Endothelial cell of umbilical vein (primary cell): ENCODE results near the gene GPR68. TPM values are rescaled to one million over a fixed set of nuclear protein-coding genes. Genes with fewer than 3 reads are reported as not detected.

Source experiments
- BruUV-seq: library from RNA; stranded (reverse); fragments of 400-500 nt; replicated peaks from 2 replicates; lab custom pipeline; 2021; lab: Mats Ljungman, UMichigan
- CTCF ChIA-PET: fragments of 300-600, 350-600 bp; sonication (Branson Sonifier 250); formaldehyde crosslinking; loops from one replicate; lab custom pipeline; 2021; ENCODE audit warnings: antibody characterized with exemption, inconsistent platforms; lab: Charles Lee
- POLR2A ChIA-PET: fragments of 300-600, 350-600 bp; sonication (Branson Sonifier 250); formaldehyde crosslinking; loops from one replicate; lab custom pipeline; 2021; ENCODE audit warnings: antibody characterized with exemption, inconsistent platforms; lab: Charles Lee
- DNase-seq: peaks from one replicate; pipeline ENCODE4 v3.0.0-alpha.2; 2011; ENCODE audit warnings: low read depth, low spot score
- FAIRE-seq: peaks from 2 replicates; lab custom pipeline; 2011; peaks lifted over from hg19 to GRCh38; lab: Jason Lieb, UNC
- H2AFZ ChIP-seq: 2 replicates; pipeline ENCODE4 v1.6.0; 2012; ENCODE audit warnings: low read depth, low read length, control low read depth, inconsistent platforms
- H3K27ac ChIP-seq: 2 replicates; pipeline ENCODE4 v1.5.1; 2011; ENCODE audit warnings: low read depth, mild to moderate bottlenecking, control low read depth, low read length, moderate library complexity; ENCODE audit not compliant: insufficient read depth
- H3K27me3 ChIP-seq, 2 experiments: 2 replicates each; pipeline versions ENCODE4 v1.6.0 to v1.6.1; 2011; ENCODE audit warnings: low read length in 2 of 2, mixed read lengths in 1 of 2; ENCODE audit not compliant: control insufficient read depth in 2 of 2, insufficient read depth in 2 of 2
- H3K36me3 ChIP-seq, 2 experiments: 2 replicates in 1 of 2; 3 replicates in 1 of 2; pipeline ENCODE4 v1.5.1; 2011; ENCODE audit warnings: low read length in 2 of 2, mild to moderate bottlenecking in 1 of 2, moderate library complexity in 1 of 2; ENCODE audit not compliant: control insufficient read depth in 2 of 2, insufficient read depth in 2 of 2; ENCODE audit errors: extremely low read depth in 1 of 2
- H3K4me1 ChIP-seq: 3 replicates; pipeline ENCODE4 v1.5.1; 2011; ENCODE audit warnings: mild to moderate bottlenecking, low read length; ENCODE audit not compliant: control insufficient read depth, insufficient read depth; ENCODE audit errors: extremely low read depth
- H3K4me2 ChIP-seq: 2 replicates; pipeline ENCODE4 v1.6.1; 2011; ENCODE audit warnings: low read length, control low read depth, mixed read lengths; ENCODE audit not compliant: insufficient read depth
- H3K4me3 ChIP-seq, 3 experiments: fragments of 200-600 bp in 1 of 3; sonication (generic), shearing (Covaris generic) in 1 of 3; replicated peaks in 1 of 3; 2 replicates each; pipeline ENCODE4 v1.5.1; 2011 to 2016; ENCODE audit warnings: control low read depth in 3 of 3, low read length in 3 of 3, mild to moderate bottlenecking in 2 of 3, inconsistent platforms in 1 of 3, low read depth in 1 of 3, moderate library complexity in 1 of 3; ENCODE audit not compliant: insufficient read depth in 1 of 3
- H3K79me2 ChIP-seq: 2 replicates; pipeline ENCODE4 v1.6.0; 2012; ENCODE audit warnings: low read length, inconsistent platforms; ENCODE audit not compliant: control insufficient read depth, insufficient read depth
- H3K9ac ChIP-seq: replicated peaks from 2 replicates; pipeline ENCODE3; 2011; ENCODE audit warnings: low read length, control low read depth; ENCODE audit not compliant: insufficient read depth; ENCODE audit errors: extremely low read depth
- H3K9me1 ChIP-seq: replicated peaks from 3 replicates; pipeline ENCODE4 v1.6.0; 2011; ENCODE audit warnings: mild to moderate bottlenecking, low read length; ENCODE audit not compliant: control insufficient read depth, insufficient read depth; ENCODE audit errors: extremely low read depth
- H3K9me3 ChIP-seq: replicated peaks from 2 replicates; pipeline ENCODE4 v1.5.1; 2012; ENCODE audit warnings: low read length, inconsistent platforms; ENCODE audit not compliant: control insufficient read depth, insufficient read depth
- H4K20me1 ChIP-seq: replicated peaks from 2 replicates; pipeline ENCODE3; 2011; ENCODE audit warnings: mild to moderate bottlenecking, low read length; ENCODE audit not compliant: control insufficient read depth, insufficient read depth; ENCODE audit errors: extremely low read depth
- EZH2 ChIP-seq: IDR thresholded peaks from 2 replicates; pipeline ENCODE4 v1.6.1; 2012; ENCODE audit warnings: borderline replicate concordance, low read depth, mild to moderate bottlenecking, moderate library complexity, low read length, inconsistent platforms; ENCODE audit not compliant: severe bottlenecking
- FOS ChIP-seq: IDR thresholded peaks from 2 replicates; pipeline ENCODE4 v1.6.1; 2011; ENCODE audit warnings: mild to moderate bottlenecking, low read length, moderate library complexity, borderline replicate concordance; ENCODE audit not compliant: insufficient read depth
- GATA2 ChIP-seq: IDR thresholded peaks from 2 replicates; pipeline ENCODE4 v1.7.0; 2011; ENCODE audit warnings: low read depth, mild to moderate bottlenecking, moderate library complexity, mixed read lengths, low read length; ENCODE audit not compliant: insufficient read length, insufficient read depth
- JUN ChIP-seq: IDR thresholded peaks from 2 replicates; pipeline ENCODE4 v1.6.1; 2011; ENCODE audit warnings: borderline replicate concordance, low read depth; ENCODE audit not compliant: insufficient read length, insufficient read depth
- MAX ChIP-seq: IDR thresholded peaks from 2 replicates; pipeline ENCODE4 v1.6.1; 2011; ENCODE audit not compliant: insufficient read depth, insufficient read length
- MYC ChIP-seq: IDR thresholded peaks from one replicate; pipeline ENCODE4 v1.6.1; 2011; ENCODE audit warnings: mild to moderate bottlenecking, low read depth, low read length
- POLR2A ChIP-seq: IDR thresholded peaks from 2 replicates; pipeline ENCODE4 v1.6.1; 2012; ENCODE audit warnings: low read depth, mild to moderate bottlenecking, control low read depth, low read length
- POLR2AphosphoS5 ChIP-seq: IDR thresholded peaks from 2 replicates; pipeline ENCODE4 v1.6.1; 2012; ENCODE audit warnings: low read depth, mild to moderate bottlenecking, control low read depth, low read length, moderate library complexity; ENCODE audit not compliant: insufficient read depth
- dilution Hi-C: fragments of 300-500 bp; cut with MboI; formaldehyde crosslinking; loops from one replicate; pipeline ENCODE4 v1.15.0; 2019; ENCODE audit warnings: low sequenced_read_pairs; ENCODE audit not compliant: extremely low pct_ligation_motif_present
- intact Hi-C: fragments of 100-400 bp; cut with micrococcal nuclease; formaldehyde crosslinking; loops from one replicate; pipeline ENCODE4 v1.10.0; 2022
- polyA plus RNA-seq, 4 experiments: library from polyadenylated mRNA; depleted of rRNA in 3 of 4; stranded (reverse) in 3 of 4; unstranded in 1 of 4; fragments of >200 nt; gene quantifications; 2 replicates each; pipeline versions ENCODE4 v1.2.1 to v1.2.3, GENCODE V29; 2011 to 2012; ENCODE audit warnings: missing spikeins in 1 of 4
- total RNA-seq: library from RNA; stranded (reverse); gene quantifications from 2 replicates; pipeline ENCODE4 v1.2.3, GENCODE V29; 2021
- TF ChIP-seq, protein P1 (sequence below), 2 donors: IDR thresholded peaks; 1 replicate in 1 of 2; 2 replicates in 1 of 2; pipeline ENCODE4 v1.5.1; 2011; ENCODE audit warnings: low read length in 2 of 2, mild to moderate bottlenecking in 2 of 2, moderate library complexity in 2 of 2, control low read depth in 1 of 2, inconsistent platforms in 1 of 2, low read depth in 1 of 2; ENCODE audit not compliant: insufficient read depth in 1 of 2; ENCODE audit errors: extremely low read depth in 1 of 2

The GPR68 gene
- total and polyA plus RNA-seq, 2 donors (not counting 3 experiments of a cell fraction or from before 2014, with no cell fraction given): 0.24 to 0.36 TPM

- dilution Hi-C loops: no loop called here
- no peak overlapping the region for H2AFZ ChIP-seq
- BruUV-seq: no TSS peak
- no peak overlapping the region for H3K4me2 ChIP-seq
- H3K4me3 ChIP-seq: no peak overlapping the region
- no peaks in the 10 kb centered on the region for H3K4me1 ChIP-seq
- H4K20me1 ChIP-seq: no peaks in the 10 kb centered on the region
- no peak overlapping the region for H3K9ac ChIP-seq
- TF ChIP-seq GATA2 (no peak), MYC (no peak), EZH2 (no peak), FOS (no peak)
- no peak overlapping the region for H3K27ac ChIP-seq
- H3K9me1 ChIP-seq: no peaks in the 10 kb centered on the region
- H3K36me3 ChIP-seq: no peaks in the 10 kb centered on the region
- intact Hi-C loops: no loop called here
- H3K79me2 ChIP-seq: no peaks in the 10 kb centered on the region
- H3K9me3 ChIP-seq: no peaks in the 10 kb centered on the region
- CTCF ChIA-PET: interaction anchor here (1.5 kb wide), 1 partner anchor 8 kb away, joined by 3 read pairs; no protein-coding TSS in a partner anchor
- FAIRE-seq (no peak), DNase-seq (no peak)
- H3K27me3 ChIP-seq: no peaks in the 10 kb centered on the region
- POLR2A ChIA-PET: no interaction called here
Observed at GRCh38 chr14:91235841-91236240, 8.7 kb downstream of the GPR68 start.

DNA sequence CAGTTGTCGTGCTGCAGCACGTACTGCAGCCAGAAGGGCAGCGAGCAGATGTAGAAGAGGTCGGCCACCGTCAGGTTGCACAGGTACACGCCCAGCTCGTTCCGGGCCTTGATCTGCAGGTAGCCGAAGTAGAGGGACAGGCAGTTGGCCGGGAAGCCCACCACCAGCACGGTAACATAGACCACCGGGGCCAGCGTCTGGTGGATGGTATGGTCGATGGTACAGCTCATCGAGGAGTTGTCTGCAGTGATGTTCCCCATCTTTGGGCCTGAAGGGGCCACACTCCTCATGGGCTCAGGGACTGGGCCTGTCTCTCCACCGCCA is 9.8 kb downstream of the GPR68 start:
- CTCF ChIA-PET: no interaction called here
- BruUV-seq: no TSS peak

More for the DNA sequence above, 9.8 kb downstream of the GPR68 start:
- TF ChIP-seq POLR2AphosphoS5: no peak
- no peak for TF ChIP-seq POLR2A
- TF ChIP-seq MAX: no peak
- TF ChIP-seq, protein P1, sequence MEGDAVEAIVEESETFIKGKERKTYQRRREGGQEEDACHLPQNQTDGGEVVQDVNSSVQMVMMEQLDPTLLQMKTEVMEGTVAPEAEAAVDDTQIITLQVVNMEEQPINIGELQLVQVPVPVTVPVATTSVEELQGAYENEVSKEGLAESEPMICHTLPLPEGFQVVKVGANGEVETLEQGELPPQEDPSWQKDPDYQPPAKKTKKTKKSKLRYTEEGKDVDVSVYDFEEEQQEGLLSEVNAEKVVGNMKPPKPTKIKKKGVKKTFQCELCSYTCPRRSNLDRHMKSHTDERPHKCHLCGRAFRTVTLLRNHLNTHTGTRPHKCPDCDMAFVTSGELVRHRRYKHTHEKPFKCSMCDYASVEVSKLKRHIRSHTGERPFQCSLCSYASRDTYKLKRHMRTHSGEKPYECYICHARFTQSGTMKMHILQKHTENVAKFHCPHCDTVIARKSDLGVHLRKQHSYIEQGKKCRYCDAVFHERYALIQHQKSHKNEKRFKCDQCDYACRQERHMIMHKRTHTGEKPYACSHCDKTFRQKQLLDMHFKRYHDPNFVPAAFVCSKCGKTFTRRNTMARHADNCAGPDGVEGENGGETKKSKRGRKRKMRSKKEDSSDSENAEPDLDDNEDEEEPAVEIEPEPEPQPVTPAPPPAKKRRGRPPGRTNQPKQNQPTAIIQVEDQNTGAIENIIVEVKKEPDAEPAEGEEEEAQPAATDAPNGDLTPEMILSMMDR (IDR thresholded peaks at IDR 0.05; ENCODE audit: extremely low read depth in 1 of 2, insufficient read depth in 1 of 2, low read depth in 1 of 2, low read length in 2 of 2): no peak
- TF ChIP-seq JUN: no peak
- TF ChIP-seq EZH2: no peak
- no peak for TF ChIP-seq FOS
- TF ChIP-seq GATA2: no peak
- TF ChIP-seq MYC: no peak
- H3K36me3 ChIP-seq: no peaks in the 10 kb centered on the region
- DNase-seq (no peak), FAIRE-seq (no peak)
- no peaks in the 10 kb centered on the region for H3K79me2 ChIP-seq
- H3K9ac ChIP-seq: no peak overlapping the region
- H3K9me3 ChIP-seq: no peaks in the 10 kb centered on the region
- no peaks in the 10 kb centered on the region for H4K20me1 ChIP-seq
- H2AFZ ChIP-seq: no peak overlapping the region
- no peaks in the 10 kb centered on the region for H3K4me1 ChIP-seq
- H3K9me1 ChIP-seq: no peaks in the 10 kb centered on the region
- no peak overlapping the region for H3K4me2 ChIP-seq
- intact Hi-C loops (no loop called here), dilution Hi-C loops (no loop called here)
- POLR2A ChIA-PET: no interaction called here
- H3K27me3 ChIP-seq: no peaks in the 10 kb centered on the region
- no peak overlapping the region for H3K27ac ChIP-seq
- no peak overlapping the region for H3K4me3 ChIP-seq
